NB4 (cell line): ENCODE results near the gene SPINT2.

ENCODE experiments used
- DNase-seq: peaks from one replicate; pipeline ENCODE4 v3.0.0; 2010; ENCODE audit warnings: low read depth
- H3K4me3 ChIP-seq: one replicate; pipeline ENCODE4 v1.5.1; 2011; ENCODE audit warnings: mild to moderate bottlenecking, low read depth, low read length, moderate library complexity
- CTCF ChIP-seq: IDR thresholded peaks from one replicate; pipeline ENCODE4 v1.5.1; 2012; ENCODE audit warnings: low read depth, low read length
- MAX ChIP-seq: IDR thresholded peaks from 2 replicates; pipeline ENCODE4 v1.6.1; 2011; ENCODE audit warnings: low read depth, low read length
- MYC ChIP-seq: IDR thresholded peaks from 2 replicates; pipeline ENCODE4 v1.6.1; 2011; ENCODE audit warnings: low read depth, low read length
- POLR2A ChIP-seq: IDR thresholded peaks from 2 replicates; pipeline ENCODE4 v1.6.1; 2011; ENCODE audit warnings: mild to moderate bottlenecking; ENCODE audit not compliant: insufficient read length; ENCODE audit errors: extremely low read depth

SPINT2 gene

GRCh38 chr19:38248421-38248820 lies 16.0 kb upstream of the SPINT2 start:
- no peak overlapping the region for H3K4me3 ChIP-seq
- no peak for DNase-seq
- no peak for TF ChIP-seq MAX
- no peak for TF ChIP-seq MYC
- no peak for TF ChIP-seq CTCF
- no peak for TF ChIP-seq POLR2A

- DNase-seq, result no peak
- no peak for TF ChIP-seq CTCF
- no peak for TF ChIP-seq MYC
- no peak for TF ChIP-seq POLR2A
- no peak for TF ChIP-seq MAX
Observed at GRCh38 chr19:38250428-38250820, 13.9 kb upstream of the SPINT2 start.

GRCh38 chr19:38250821-38251563 lies 13.4 kb upstream of the SPINT2 start:
- H3K4me3 ChIP-seq, result no peak overlapping the region
- DNase-seq, result no peak
- TF ChIP-seq CTCF (no peak), MYC (no peak)

More at GRCh38 chr19:38250428-38250820, 13.9 kb upstream of the SPINT2 start:
- no peak overlapping the region for H3K4me3 ChIP-seq

- TF ChIP-seq POLR2A, result no peak
- no peak for DNase-seq
- H3K4me3 ChIP-seq, result no peak overlapping the region
Observed at GRCh38 chr19:38251564-38252051, 12.8 kb upstream of the SPINT2 start.

GRCh38 chr19:38252385-38252784 lies 12.0 kb upstream of the SPINT2 start:
- no peak for DNase-seq
- no peak for TF ChIP-seq MAX
- no peak for TF ChIP-seq CTCF
- no peak for TF ChIP-seq MYC
- TF ChIP-seq POLR2A, result no peak
- no peak overlapping the region for H3K4me3 ChIP-seq

GRCh38 chr19:38252941-38253691 lies 11.3 kb upstream of the SPINT2 start:
- H3K4me3 ChIP-seq, result no peak overlapping the region
- TF ChIP-seq MYC (no peak), MAX (no peak)
- DNase-seq, result peak; percentile 54
